Endothelial cell of umbilical vein (primary cell): ENCODE results near the gene TTC21B.

ENCODE experiments used
- CTCF ChIP-seq, 2 donors: IDR thresholded peaks; 1 replicate in 1 of 2; 2 replicates in 1 of 2; pipeline ENCODE4 v1.5.1; 2011; ENCODE audit warnings: low read length in 2 of 2, mild to moderate bottlenecking in 2 of 2, moderate library complexity in 2 of 2, control low read depth in 1 of 2, inconsistent platforms in 1 of 2, low read depth in 1 of 2; ENCODE audit not compliant: insufficient read depth in 1 of 2; ENCODE audit errors: extremely low read depth in 1 of 2
- EZH2 ChIP-seq: IDR thresholded peaks from 2 replicates; pipeline ENCODE4 v1.6.1; 2012; ENCODE audit warnings: borderline replicate concordance, low read depth, mild to moderate bottlenecking, moderate library complexity, low read length, inconsistent platforms; ENCODE audit not compliant: severe bottlenecking
- GATA2 ChIP-seq: IDR thresholded peaks from 2 replicates; pipeline ENCODE4 v1.7.0; 2011; ENCODE audit warnings: low read depth, mild to moderate bottlenecking, moderate library complexity, mixed read lengths, low read length; ENCODE audit not compliant: insufficient read length, insufficient read depth
- JUN ChIP-seq: IDR thresholded peaks from 2 replicates; pipeline ENCODE4 v1.6.1; 2011; ENCODE audit warnings: borderline replicate concordance, low read depth; ENCODE audit not compliant: insufficient read length, insufficient read depth
- MAX ChIP-seq: IDR thresholded peaks from 2 replicates; pipeline ENCODE4 v1.6.1; 2011; ENCODE audit not compliant: insufficient read depth, insufficient read length
- MYC ChIP-seq: IDR thresholded peaks from one replicate; pipeline ENCODE4 v1.6.1; 2011; ENCODE audit warnings: mild to moderate bottlenecking, low read depth, low read length
- POLR2A ChIP-seq: IDR thresholded peaks from 2 replicates; pipeline ENCODE4 v1.6.1; 2012; ENCODE audit warnings: low read depth, mild to moderate bottlenecking, control low read depth, low read length
- POLR2AphosphoS5 ChIP-seq: IDR thresholded peaks from 2 replicates; pipeline ENCODE4 v1.6.1; 2012; ENCODE audit warnings: low read depth, mild to moderate bottlenecking, control low read depth, low read length, moderate library complexity; ENCODE audit not compliant: insufficient read depth

DNA sequence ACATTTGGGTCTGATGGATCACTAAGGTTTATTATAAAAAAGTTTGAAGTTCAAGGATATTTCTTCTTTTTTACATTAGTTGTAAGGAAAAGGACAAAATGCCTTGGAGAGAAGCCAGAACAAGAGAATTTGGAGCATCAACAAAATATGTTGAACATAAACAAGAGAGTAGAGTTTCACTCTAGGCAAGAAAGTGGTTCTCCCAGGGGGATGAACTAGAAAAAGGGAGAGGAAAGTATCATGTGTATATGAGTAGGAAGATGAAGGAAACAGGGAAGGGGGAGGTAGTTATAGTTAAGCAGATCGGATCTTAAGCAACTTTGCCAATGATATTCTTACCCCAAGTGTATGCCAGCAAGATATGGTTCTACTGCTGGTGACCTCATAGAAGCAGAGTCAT, 95.7 kb downstream of the TTC21B start:
- no peak for TF ChIP-seq POLR2AphosphoS5
- no peak for TF ChIP-seq GATA2
- no peak for TF ChIP-seq CTCF (IDR thresholded peaks at IDR 0.05; ENCODE audit: extremely low read depth in 1 of 2, insufficient read depth in 1 of 2, low read depth in 1 of 2, low read length in 2 of 2)
- no peak for TF ChIP-seq EZH2
- TF ChIP-seq JUN: no peak
- TF ChIP-seq MYC: no peak
- TF ChIP-seq MAX: no peak
- no peak for TF ChIP-seq POLR2A
